ENCODE data around the gene C1orf35. TPM values are rescaled to one million over a fixed set of nuclear protein-coding genes. Genes with fewer than 3 reads are reported as not detected.

The C1orf35 gene
- total and polyA plus RNA-seq, 2 of the 4 experiments (the other 2 are of a cell fraction) = 4.3 to 13.0 TPM

- H3K4me3 ChIP-seq (ENCODE audit: insufficient read depth, low read depth, low read length) = no peak overlapping the region
- no peak overlapping the region for H3K4me2 ChIP-seq (ENCODE audit: low read depth, low read length)
- H3K4ac ChIP-seq (ENCODE audit: low read depth, low read length) = no peak overlapping the region
- intact Hi-C loops (cut with micrococcal nuclease) = no loop called here
- TF ChIP-seq CHD1 (IDR thresholded peaks at IDR 0.05; ENCODE audit: low read depth, low read length) = no peak
- no peak for TF ChIP-seq POLR2A (IDR thresholded peaks at IDR 0.05; ENCODE audit: low read depth, low read length)
- TF ChIP-seq RFX5 (IDR thresholded peaks at IDR 0.05; ENCODE audit: low read depth, low read length) = no peak
- no peak for TF ChIP-seq CEBPB (IDR thresholded peaks at IDR 0.05; ENCODE audit: low read depth, low read length)
- no peak for TF ChIP-seq MAZ (IDR thresholded peaks at IDR 0.05; ENCODE audit: borderline replicate concordance, low read depth, low read length)
- no peak for TF ChIP-seq SMC3 (IDR thresholded peaks at IDR 0.05; ENCODE audit: low read depth, low read length)
- no peak for TF ChIP-seq MXI1 (IDR thresholded peaks at IDR 0.05; ENCODE audit: borderline replicate concordance, low read depth, low read length)
- no peak for TF ChIP-seq FOS (IDR thresholded peaks at IDR 0.05; ENCODE audit: low read depth, low read length)
- TF ChIP-seq USF2 (IDR thresholded peaks at IDR 0.05; ENCODE audit: low read depth, low read length) = no peak
- TF ChIP-seq ELK1 (IDR thresholded peaks at IDR 0.05; ENCODE audit: borderline replicate concordance, low read depth, low read length) = no peak
- TF ChIP-seq MAFK (IDR thresholded peaks at IDR 0.05; ENCODE audit: low read depth, low read length) = no peak
- TF ChIP-seq NFE2L2 (IDR thresholded peaks at IDR 0.05; ENCODE audit: low read depth, low read length) = no peak
- TF ChIP-seq BHLHE40 (IDR thresholded peaks at IDR 0.05; ENCODE audit: low read depth, low read length) = no peak
- no peak overlapping the region for H4K5ac ChIP-seq (ENCODE audit: low read depth, low read length)
- H3K36me3 ChIP-seq (ENCODE audit: control insufficient read depth, insufficient read depth, low read length) = peaks cover 53% of the 10 kb centered on the region
- peaks cover 35% of the 10 kb centered on the region for H3K9me1 ChIP-seq (ENCODE audit: insufficient read depth, low read length)
- no peak overlapping the region for H2AFZ ChIP-seq (replicated peaks; ENCODE audit: low read length, poor library complexity)
- no peak overlapping the region for H2AK5ac ChIP-seq (ENCODE audit: low read depth, low read length)
- peaks cover 0 to 60% of the 10 kb centered on the region in 2 experiments; a peak in 3 of 4 replicates for H3K79me1 ChIP-seq (ENCODE audit: low read depth in 1 of 2, low read length in 2 of 2)
- H4K91ac ChIP-seq (ENCODE audit: insufficient read depth, low read depth, low read length) = no peak overlapping the region
- ChIA-PET POLR2A (ENCODE audit: unreplicated experiment) (no interaction called here), CTCF (no interaction called here)
- H4K20me1 ChIP-seq (ENCODE audit: insufficient read depth, low read length) = peaks cover 100% of the 10 kb centered on the region
- no peak overlapping the region for H2BK15ac ChIP-seq (ENCODE audit: low read depth, low read length)
- H3K23ac ChIP-seq (ENCODE audit: low read depth, low read length) = no peak overlapping the region
- H3K56ac ChIP-seq (ENCODE audit: extremely low read depth, insufficient read depth, low read length) = no peak overlapping the region
- ATAC-seq (ENCODE audit: low read depth) (no peak), DNase-seq (no peak)
- no peak overlapping the region for H3K18ac ChIP-seq (ENCODE audit: low read depth, low read length)
- H4K8ac ChIP-seq (ENCODE audit: low read depth in 2 of 2, low read length in 2 of 2) = no peak overlapping the region
- H3K27me3 ChIP-seq (ENCODE audit: control insufficient read depth, insufficient read depth, low read length) = no peaks in the 10 kb centered on the region
- no peak overlapping the region for H3K9ac ChIP-seq (ENCODE audit: low read depth, low read length)
- no peak overlapping the region for H2AK9ac ChIP-seq (replicated peaks; ENCODE audit: low read depth, low read length, poor library complexity)
- BruUV-seq (replicated peaks) = no TSS peak
- in situ Hi-C loops (cut with MboI; ENCODE audit: low sequenced_read_pairs) = no loop called here
- H3K9me3 ChIP-seq (ENCODE audit: control insufficient read depth, insufficient read depth, low read length) = peaks cover 9% of the 10 kb centered on the region; the same call in 1 of the 2 replicates
- dilution Hi-C loops (cut with HindIII; ENCODE audit: low sequenced_read_pairs, unreplicated experiment) = no loop called here
- WGBS, 2 experiments (ENCODE audit: extremely low coverage in 2 of 2, insufficient read length in 1 of 2) = no CpG with 5 or more reads among the region's 4 CpGs
- H2BK5ac ChIP-seq (ENCODE audit: low read depth, low read length, poor library complexity, severe bottlenecking) = no peak overlapping the region
- H2BK120ac ChIP-seq (ENCODE audit: low read depth, low read length) = no peak overlapping the region
- no peak overlapping the region for H2BK20ac ChIP-seq (ENCODE audit: low read depth, low read length)
- no peak overlapping the region for H3K14ac ChIP-seq (replicated peaks; ENCODE audit: low read depth, low read length)
- peaks cover 9% of the 10 kb centered on the region for H3K4me1 ChIP-seq (ENCODE audit: control insufficient read depth, insufficient read depth, low read length)
- no peak overlapping the region for H3K27ac ChIP-seq (ENCODE audit: insufficient read depth, low read length)
Observed at GRCh38 chr1:228095161-228095560, 8.0 kb downstream of the C1orf35 start.

All from IMR-90 (cell line).